ENCODE results near the gene AOPEP.

GRCh38 chr9:94798708-94799107 is 72.2 kb downstream of the AOPEP start:
- TF ChIP-seq ZNF281 (CRISPR knock-in tag; IDR thresholded peaks at IDR 0.05; ENCODE audit: borderline replicate concordance) (no peak), CTCF (CRISPR knock-in tag; IDR thresholded peaks at IDR 0.05) (no peak), USF2 (IDR thresholded peaks at IDR 0.05; ENCODE audit: low read depth, low read length) (no peak), USF2 (CRISPR knock-in tag; IDR thresholded peaks at IDR 0.05; ENCODE audit: borderline replicate concordance) (no peak), ZBTB33 (CRISPR knock-in tag; IDR thresholded peaks at IDR 0.05) (no peak), GMEB1 (CRISPR knock-in tag; IDR thresholded peaks at IDR 0.05; ENCODE audit: borderline replicate concordance) (no peak), ZNF234 (CRISPR knock-in tag; conservative IDR thresholded peaks at IDR 0.05) (no peak), ZNF629 (CRISPR knock-in tag; conservative IDR thresholded peaks at IDR 0.05) (no peak), CHD2 (IDR thresholded peaks at IDR 0.05; ENCODE audit: low read depth, low read length) (no peak), HCFC1 (IDR thresholded peaks at IDR 0.05; ENCODE audit: low read depth, low read length) (no peak), ZBTB43 (CRISPR knock-in tag; conservative IDR thresholded peaks at IDR 0.05) (no peak)
